K562 (cell line): Measurements from ENCODE around the gene OSCAR.
"Not testable (repeated sequence)": the region's sequence is repeated elsewhere in the genome, so short reads cannot be mapped to it uniquely, and the experiment has no call there.

Source experiments
- ATF1 ChIP-seq, 2 experiments: fragments of 450-650 bp in 1 of 2; IDR thresholded peaks; 2 replicates each; pipeline ENCODE4 v1.6.1; 2016; ENCODE audit warnings: missing compliant biosample characterization in 1 of 2, missing genetic modification characterization in 1 of 2
- CHD2 ChIP-seq: IDR thresholded peaks from 2 replicates; pipeline ENCODE4 v1.6.1; 2011; ENCODE audit warnings: low read depth, low read length
- CTCF ChIP-seq, 3 experiments: IDR thresholded peaks in 2 of 3; conservative IDR thresholded peaks in 1 of 3; 2 replicates each; pipeline ENCODE4 v1.5.1; 2011 to 2012; ENCODE audit warnings: low read length in 3 of 3, mild to moderate bottlenecking in 3 of 3, control low read depth in 2 of 3, improper control_type of control experiment in 1 of 3, inconsistent platforms in 1 of 3, low read depth in 1 of 3, mixed read lengths in 1 of 3, moderate library complexity in 1 of 3; ENCODE audit not compliant: insufficient read depth in 2 of 3
- HMGXB4 ChIP-seq: sonication (generic); formaldehyde crosslinking; IDR thresholded peaks from 2 replicates; pipeline ENCODE4 v1.8.1; 2023; ENCODE audit warnings: mild to moderate bottlenecking, missing genetic modification reagents
- KLF16 ChIP-seq: IDR thresholded peaks from 2 replicates; pipeline ENCODE4 v1.6.1; 2016; ENCODE audit warnings: antibody characterized with exemption
- NFE2L1 ChIP-seq: fragments of 450-650 bp; IDR thresholded peaks from 2 replicates; pipeline ENCODE4 v1.6.1; 2016; ENCODE audit warnings: missing genetic modification characterization, low read depth, mild to moderate bottlenecking, missing compliant biosample characterization, moderate library complexity, borderline replicate concordance
- YY1 ChIP-seq, 3 experiments: IDR thresholded peaks; 2 replicates each; pipeline ENCODE4 v1.6.1; 2011; ENCODE audit warnings: low read length in 2 of 3, mild to moderate bottlenecking in 2 of 3, moderate library complexity in 2 of 3, borderline replicate concordance in 1 of 3, control low read depth in 1 of 3, low read depth in 1 of 3; ENCODE audit not compliant: insufficient read depth in 3 of 3, insufficient replicate concordance in 2 of 3, control insufficient read depth in 1 of 3, insufficient read length in 1 of 3; ENCODE audit errors: extremely low read depth in 1 of 3
- ZKSCAN1 ChIP-seq: fragments of 150-350 bp; IDR thresholded peaks from 2 replicates; pipeline ENCODE4 v1.6.1; 2016; ENCODE audit warnings: low read depth, low read length
- ZKSCAN8 ChIP-seq: fragments of 200-800 bp; sonication (Bioruptor generic); IDR thresholded peaks from 2 replicates; pipeline ENCODE4 v1.6.1; 2016; ENCODE audit warnings: missing genetic modification characterization, missing compliant biosample characterization
- ZNF232 ChIP-seq: sonication (generic); formaldehyde crosslinking; IDR thresholded peaks from 2 replicates; pipeline ENCODE4 v1.8.0; 2022; ENCODE audit warnings: mild to moderate bottlenecking, missing genetic modification reagents
- TF ChIP-seq, protein P1 (sequence below): sonication (generic); formaldehyde crosslinking; IDR thresholded peaks from 2 replicates; pipeline ENCODE4 v1.8.0; 2022; ENCODE audit warnings: mild to moderate bottlenecking, missing genetic modification reagents
- TF ChIP-seq, protein P2 (sequence below): sonication (generic); formaldehyde crosslinking; IDR thresholded peaks from 2 replicates; pipeline ENCODE4 v1.8.0; 2022; ENCODE audit warnings: missing genetic modification reagents, mild to moderate bottlenecking, borderline replicate concordance

DNA sequence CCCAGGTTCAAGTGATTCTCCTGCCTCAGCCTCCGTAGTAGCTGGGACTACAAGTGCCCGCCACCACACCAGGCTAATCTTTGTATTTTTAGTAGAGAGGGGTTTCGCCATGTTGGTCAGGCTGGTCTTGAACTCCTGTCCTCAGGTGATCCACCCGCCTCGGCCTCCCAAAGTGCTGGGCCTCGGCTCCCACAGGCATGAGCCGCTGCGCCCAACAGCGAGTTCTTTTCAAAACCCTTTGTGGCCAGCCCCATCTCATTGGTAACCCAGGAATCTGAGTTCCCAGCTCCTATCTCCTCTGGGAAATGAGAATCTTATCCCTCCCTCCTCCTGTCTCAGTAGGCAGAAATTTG lies 724 bp downstream of the OSCAR start:
- TF ChIP-seq KLF16; NFE2L1 (tag); YY1 (IDR thresholded peaks at IDR 0.05; ENCODE audit: borderline replicate concordance in 1 of 3, control insufficient read depth in 1 of 3, extremely low read depth in 1 of 3, insufficient read depth in 3 of 3, insufficient read length in 1 of 3, insufficient replicate concordance in 2 of 3, low read depth in 1 of 3, low read length in 2 of 3); CHD2; CTCF (IDR thresholded peaks at IDR 0.05 in 2 of 3, conservative IDR thresholded peaks at IDR 0.05 in 1 of 3; ENCODE audit: insufficient read depth in 2 of 3, low read depth in 1 of 3, low read length in 3 of 3); ATF1 (CRISPR knock-in tag; IDR thresholded peaks at IDR 0.05); ATF1 (tag; IDR thresholded peaks at IDR 0.05); ZKSCAN1; ZKSCAN8 (CRISPR knock-in tag); ZNF232; HMGXB4: not testable (repeated sequence)
- TF ChIP-seq, protein P1, sequence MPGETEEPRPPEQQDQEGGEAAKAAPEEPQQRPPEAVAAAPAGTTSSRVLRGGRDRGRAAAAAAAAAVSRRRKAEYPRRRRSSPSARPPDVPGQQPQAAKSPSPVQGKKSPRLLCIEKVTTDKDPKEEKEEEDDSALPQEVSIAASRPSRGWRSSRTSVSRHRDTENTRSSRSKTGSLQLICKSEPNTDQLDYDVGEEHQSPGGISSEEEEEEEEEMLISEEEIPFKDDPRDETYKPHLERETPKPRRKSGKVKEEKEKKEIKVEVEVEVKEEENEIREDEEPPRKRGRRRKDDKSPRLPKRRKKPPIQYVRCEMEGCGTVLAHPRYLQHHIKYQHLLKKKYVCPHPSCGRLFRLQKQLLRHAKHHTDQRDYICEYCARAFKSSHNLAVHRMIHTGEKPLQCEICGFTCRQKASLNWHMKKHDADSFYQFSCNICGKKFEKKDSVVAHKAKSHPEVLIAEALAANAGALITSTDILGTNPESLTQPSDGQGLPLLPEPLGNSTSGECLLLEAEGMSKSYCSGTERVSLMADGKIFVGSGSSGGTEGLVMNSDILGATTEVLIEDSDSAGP (CRISPR knock-in tag): not testable (repeated sequence)
- TF ChIP-seq, protein P2, sequence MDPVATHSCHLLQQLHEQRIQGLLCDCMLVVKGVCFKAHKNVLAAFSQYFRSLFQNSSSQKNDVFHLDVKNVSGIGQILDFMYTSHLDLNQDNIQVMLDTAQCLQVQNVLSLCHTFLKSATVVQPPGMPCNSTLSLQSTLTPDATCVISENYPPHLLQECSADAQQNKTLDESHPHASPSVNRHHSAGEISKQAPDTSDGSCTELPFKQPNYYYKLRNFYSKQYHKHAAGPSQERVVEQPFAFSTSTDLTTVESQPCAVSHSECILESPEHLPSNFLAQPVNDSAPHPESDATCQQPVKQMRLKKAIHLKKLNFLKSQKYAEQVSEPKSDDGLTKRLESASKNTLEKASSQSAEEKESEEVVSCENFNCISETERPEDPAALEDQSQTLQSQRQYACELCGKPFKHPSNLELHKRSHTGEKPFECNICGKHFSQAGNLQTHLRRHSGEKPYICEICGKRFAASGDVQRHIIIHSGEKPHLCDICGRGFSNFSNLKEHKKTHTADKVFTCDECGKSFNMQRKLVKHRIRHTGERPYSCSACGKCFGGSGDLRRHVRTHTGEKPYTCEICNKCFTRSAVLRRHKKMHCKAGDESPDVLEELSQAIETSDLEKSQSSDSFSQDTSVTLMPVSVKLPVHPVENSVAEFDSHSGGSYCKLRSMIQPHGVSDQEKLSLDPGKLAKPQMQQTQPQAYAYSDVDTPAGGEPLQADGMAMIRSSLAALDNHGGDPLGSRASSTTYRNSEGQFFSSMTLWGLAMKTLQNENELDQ (CRISPR knock-in tag): not testable (repeated sequence)
